HG03378 (cell line): ENCODE measurements around the gene DNASE1L2.

Experiments
- ATAC-seq: cut with Tn5 transposase; IDR thresholded peaks from one replicate; pipeline ENCODE4 v1.9.1; 2021; ENCODE audit warnings: mild to moderate bottlenecking, moderate library complexity; ENCODE audit not compliant: unreplicated experiment

Gene DNASE1L2

GRCh38 chr16:2223221-2223941, 12.9 kb upstream of the DNASE1L2 start, which contains the start of gene E4F1:
Gene E4F1 (plus strand): TSS chr16:2223591. CDS start chr16:2223614, 23 bp downstream.
- ATAC-seq, result peak; percentile 81

- no peak for ATAC-seq
Measured at GRCh38 chr16:2223942-2224486, 12.2 kb upstream of the DNASE1L2 start.

DNA sequence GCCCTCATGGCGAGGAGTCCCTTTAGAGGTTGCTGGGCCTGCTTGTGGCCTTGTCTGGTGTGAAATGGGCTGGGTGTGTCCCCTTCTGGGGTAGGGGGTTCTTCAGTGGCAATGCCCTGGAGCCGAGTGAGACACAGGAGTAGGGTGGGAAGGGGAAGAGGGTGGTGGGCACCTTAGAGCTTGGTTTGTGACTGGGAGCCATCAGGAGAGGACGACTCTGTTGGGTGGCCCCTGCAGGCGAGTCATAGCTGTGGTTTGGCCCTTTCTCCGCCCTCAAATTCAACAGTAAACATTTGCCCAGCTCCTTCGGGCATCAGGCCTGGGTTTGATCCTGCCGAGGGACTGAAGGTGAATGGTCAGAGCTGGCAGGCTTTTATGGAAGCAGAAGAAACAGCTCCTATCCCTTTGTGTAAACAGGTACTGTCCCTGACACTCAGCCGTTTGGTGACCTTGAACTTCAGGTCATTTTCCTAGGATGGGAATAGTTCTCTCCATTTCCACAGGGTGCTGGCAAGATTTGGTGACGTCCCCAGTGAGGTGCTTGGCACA, 9.9 kb upstream of the DNASE1L2 start:
- no peak for ATAC-seq

GRCh38 chr16:2226918-2227317, 9.3 kb upstream of the DNASE1L2 start:
- no peak for ATAC-seq

DNA sequence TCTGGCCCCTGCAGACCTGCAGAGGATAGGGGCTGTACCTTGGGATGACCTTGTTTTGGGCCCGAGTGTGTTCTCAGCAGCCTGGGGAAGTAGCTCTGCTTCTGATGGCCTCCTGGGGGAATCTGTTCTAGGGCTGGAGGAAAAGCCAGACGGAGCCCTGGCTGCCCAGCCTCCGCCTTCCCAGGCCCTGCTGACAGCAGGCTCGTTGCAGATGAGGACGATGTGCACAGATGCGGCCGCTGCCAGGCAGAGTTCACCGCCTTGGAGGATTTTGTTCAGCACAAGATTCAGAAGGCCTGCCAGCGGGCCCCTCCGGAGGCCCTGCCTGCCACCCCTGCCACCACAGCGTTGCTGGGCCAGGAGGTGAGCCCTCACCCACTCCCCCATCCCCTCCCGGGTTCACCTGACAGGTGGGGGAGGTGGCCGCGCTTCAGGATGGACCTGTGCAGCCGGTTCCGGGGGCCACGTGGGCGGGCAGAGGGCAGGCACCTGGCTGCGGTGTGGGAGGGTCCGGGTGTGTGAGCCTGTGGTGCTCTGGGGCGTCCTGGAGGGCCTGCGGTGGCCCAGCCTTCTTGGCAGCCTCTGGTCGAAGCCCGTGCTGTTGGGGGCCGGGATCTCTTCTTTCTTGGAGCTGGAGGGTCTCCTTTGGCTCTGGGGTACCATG, 8.0 kb upstream of the DNASE1L2 start:
- no peak for ATAC-seq

DNA sequence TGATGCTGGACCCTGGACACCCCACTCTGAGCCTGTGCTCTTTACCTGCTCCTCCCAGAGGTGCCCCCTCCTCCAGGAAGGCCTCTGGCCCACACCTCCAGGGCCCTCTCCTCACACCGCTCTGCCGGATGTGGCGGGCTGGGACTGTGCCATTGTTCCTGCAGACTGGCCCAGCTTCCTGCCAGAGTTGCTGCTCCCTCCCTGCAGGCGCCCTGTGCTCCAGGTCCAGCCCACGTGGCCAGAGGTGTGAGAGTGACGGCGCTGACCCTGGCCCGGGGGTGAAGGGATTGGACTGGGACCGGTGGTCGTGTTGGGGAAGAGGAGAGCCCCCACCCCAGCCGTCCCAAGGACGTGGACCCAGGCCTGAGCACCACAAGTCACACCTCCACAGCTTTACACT, 7.2 kb upstream of the DNASE1L2 start:
- no peak for ATAC-seq

- no peak for ATAC-seq
Measured at GRCh38 chr16:2229632-2230250, 6.5 kb upstream of the DNASE1L2 start.

- ATAC-seq, result no peak
Measured at GRCh38 chr16:2230376-2230775, 5.9 kb upstream of the DNASE1L2 start.

DNA sequence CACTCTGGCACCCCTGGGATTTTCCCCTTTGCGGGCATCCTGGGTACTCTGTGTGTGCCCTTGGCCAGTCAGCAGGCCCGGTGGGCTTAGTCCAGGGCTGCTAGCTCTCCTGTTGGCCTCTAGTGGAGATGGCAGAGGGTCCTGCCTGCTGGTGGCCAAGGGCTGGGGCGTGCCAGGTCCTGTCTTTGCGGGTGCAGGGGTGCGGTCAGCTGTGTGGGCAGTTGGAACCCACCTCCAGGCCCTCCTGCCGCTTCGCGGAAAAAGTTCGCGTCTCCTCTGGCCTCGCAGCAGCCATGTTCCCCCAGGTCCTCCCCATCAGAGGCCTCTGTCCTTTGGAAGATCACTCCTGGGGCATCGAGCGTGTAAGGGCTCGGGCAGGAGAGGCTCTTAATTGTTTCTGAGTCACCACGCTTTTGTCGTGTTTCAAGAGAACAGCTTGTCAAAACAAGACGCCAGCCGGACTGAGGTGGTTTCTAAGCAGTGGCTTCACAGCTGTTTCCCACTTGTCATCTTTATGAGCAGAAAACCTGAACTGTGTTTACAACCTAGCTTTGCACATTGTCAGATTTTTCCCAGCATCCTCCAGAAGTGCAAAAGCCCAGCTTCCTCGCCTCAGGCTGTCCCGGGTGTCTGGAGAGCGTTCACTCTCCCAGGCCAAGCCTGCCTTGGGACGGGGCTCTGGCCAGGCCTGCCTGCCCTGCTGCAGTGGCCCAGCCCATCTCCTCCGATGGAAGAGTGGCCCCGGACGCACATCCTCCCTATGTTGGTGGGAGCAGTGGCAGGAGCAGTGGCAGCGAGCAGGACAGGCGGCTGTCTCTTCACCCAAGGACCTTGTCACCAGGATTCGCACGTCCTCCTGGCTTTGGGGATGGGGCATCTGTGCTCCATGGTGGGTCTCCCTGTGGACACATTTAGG, 5.0 kb upstream of the DNASE1L2 start:
- ATAC-seq, result no peak

GRCh38 chr16:2232094-2232990, 3.9 kb upstream of the DNASE1L2 start:
- no peak for ATAC-seq

- ATAC-seq, result no peak
Measured at GRCh38 chr16:2233046-2233775, 3.0 kb upstream of the DNASE1L2 start.

DNA sequence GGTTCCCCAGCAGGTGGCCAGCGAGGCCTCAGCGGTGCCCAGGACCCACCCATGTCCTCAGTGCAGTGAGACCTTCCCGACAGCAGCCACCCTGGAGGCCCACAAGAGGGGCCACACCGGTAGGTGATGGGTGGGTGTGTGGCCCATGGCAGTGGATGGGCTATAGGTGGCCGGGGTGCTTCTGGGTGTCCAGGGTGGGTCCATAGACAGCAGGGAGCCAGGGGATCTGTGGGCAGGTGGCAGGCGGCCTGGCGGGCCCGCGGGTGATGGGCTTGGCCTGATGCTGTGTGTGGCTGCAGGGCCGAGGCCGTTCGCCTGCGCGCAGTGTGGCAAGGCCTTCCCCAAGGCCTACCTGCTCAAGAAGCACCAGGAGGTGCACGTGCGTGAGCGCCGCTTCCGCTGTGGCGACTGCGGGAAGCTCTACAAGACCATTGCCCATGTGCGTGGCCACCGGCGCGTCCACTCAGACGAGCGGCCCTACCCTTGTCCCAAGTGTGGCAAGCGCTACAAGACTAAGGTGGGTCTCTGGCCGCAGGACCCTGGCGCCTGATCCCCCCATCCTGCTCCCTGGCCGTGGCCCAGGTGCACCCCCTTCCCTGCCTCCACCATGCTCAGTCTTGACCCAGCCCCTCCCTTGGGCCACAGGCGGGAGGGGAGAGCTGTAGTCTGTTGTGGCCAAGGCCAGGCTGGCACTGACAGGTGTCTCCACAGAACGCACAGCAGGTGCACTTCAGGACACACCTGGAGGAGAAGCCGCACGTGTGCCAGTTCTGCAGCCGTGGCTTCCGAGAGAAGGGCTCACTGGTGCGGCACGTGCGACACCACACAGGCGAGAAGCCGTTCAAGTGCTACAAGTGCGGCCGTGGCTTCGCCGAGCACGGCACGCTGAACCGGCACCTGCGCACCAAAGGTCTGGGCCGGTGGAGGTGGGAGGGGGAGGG, 2.1 kb upstream of the DNASE1L2 start:
- ATAC-seq, result no peak

DNA sequence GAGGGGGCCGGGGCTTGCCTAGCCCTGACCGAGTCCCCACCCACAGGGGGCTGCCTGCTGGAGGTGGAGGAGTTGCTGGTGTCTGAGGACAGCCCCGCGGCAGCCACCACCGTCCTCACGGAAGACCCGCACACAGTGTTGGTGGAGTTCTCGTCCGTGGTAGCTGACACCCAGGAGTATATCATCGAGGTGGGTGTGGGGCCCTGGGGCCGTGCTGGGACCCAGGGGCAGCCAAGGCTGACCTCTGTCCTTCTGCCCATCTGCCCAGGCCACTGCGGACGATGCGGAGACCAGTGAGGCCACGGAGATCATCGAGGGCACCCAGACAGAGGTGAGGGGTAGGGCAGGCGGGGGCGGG, 1.5 kb upstream of the DNASE1L2 start:
- no peak for ATAC-seq

DNA sequence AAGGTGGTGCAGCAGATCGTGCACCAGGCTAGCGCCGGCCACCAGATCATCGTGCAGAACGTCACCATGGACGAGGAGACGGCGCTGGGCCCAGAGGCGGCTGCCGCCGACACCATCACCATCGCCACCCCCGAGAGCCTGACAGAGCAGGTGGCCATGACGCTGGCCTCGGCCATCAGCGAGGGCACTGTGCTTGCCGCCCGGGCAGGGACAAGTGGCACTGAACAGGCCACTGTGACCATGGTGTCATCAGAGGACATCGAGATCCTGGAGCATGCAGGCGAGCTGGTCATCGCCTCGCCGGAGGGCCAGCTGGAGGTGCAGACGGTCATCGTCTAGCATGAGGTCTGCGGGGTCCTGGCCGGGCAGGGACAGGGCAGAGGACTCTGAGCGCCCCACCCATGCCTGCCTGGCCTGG, 1.0 kb upstream of the DNASE1L2 start:
- no peak for ATAC-seq

DNA sequence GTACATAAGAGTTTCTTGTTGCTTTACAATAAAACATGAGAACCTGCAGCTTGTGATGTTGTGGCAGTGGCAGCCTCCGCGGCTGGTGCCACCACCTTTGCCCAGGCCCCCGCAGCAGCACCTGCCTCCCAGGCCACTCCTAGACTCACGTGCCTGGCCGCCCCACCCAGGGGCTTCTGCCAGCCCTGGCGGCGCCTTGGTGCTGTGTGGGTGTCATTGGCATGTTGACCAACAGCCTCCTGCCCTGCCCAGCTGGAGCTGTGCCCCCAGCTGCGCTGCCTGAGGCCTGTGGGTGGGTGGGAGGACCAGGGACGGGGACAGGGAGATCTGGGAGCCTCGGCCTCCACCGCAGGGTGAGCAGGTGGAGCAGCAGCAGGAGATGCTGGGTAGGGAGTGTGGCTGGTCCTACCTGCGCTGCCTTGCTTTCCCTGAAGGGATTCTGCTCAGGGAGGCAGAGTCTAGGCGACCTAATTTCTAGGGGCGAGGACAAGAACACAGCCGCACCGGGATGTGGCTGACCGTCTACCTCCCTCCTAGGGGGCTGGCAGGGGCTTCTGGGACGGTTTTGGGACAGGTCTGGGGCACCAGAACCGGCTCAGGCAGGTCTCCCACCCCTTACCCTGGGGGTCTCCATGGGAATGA, 428 bp upstream of the DNASE1L2 start:
- ATAC-seq, result no peak

GRCh38 chr16:2237102-2237482, 848 bp downstream of the DNASE1L2 start:
- ATAC-seq, result no peak

GRCh38 chr16:2237493-2238149, 1.4 kb downstream of the DNASE1L2 start:
- no peak for ATAC-seq
